ENCODE data around the gene LMTK2.

Gene LMTK2

GRCh38 chr7:98251231-98251600 is 144.6 kb downstream of the LMTK2 start:
- TF ChIP-seq CTCF (IDR thresholded peaks at IDR 0.05; ENCODE audit: extremely low read depth, missing control alignments) = no peak
- peak; percentile 64 for DNase-seq (ENCODE audit: low spot score)

- DNase-seq (ENCODE audit: low spot score) = peak; percentile 99
- no peak for TF ChIP-seq CTCF (IDR thresholded peaks at IDR 0.05; ENCODE audit: extremely low read depth, missing control alignments)
Measured at GRCh38 chr7:98251601-98252424, 145.2 kb downstream of the LMTK2 start, which contains the start of gene TECPR1. Gene TECPR1, minus strand, starts transcription at chr7:98252232. Its CDS starts 6,086 bp downstream, at chr7:98246146.

DNA sequence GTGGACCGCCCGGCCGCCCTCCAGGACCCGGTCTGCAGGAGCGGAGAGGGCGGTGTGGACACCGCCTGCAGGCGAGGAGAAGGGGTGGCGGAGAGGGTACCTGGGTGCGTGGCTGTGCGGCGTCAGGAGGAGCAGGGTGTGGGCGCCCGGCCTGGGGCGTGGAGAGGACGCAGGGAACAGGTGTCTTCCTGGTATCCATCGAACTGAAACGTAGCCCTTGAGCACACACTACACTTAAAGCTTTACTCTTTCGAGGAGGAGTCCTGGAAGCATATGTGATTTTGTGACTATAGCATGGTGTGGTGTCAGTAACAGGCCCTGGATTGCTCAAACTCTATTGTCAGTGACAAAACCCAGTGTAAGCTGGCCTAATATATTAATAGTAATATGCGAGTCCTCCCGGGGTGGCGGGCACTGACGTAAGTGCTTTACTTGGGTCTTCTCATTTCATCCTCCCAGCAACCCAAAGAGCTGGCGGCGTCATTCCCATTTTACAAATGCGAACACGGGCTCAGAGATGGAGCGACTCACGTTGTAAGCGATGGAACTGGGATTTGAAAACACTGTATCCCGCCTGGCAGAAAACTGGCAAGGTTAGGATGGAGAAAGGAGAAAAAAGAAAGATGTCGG is 145.9 kb downstream of the LMTK2 start:
- no peak for TF ChIP-seq CTCF (IDR thresholded peaks at IDR 0.05; ENCODE audit: extremely low read depth, missing control alignments)
- no peak for DNase-seq (ENCODE audit: low spot score)

GRCh38 chr7:98254516-98254915 is 147.9 kb downstream of the LMTK2 start:
- no peak for TF ChIP-seq CTCF (IDR thresholded peaks at IDR 0.05; ENCODE audit: extremely low read depth, missing control alignments)
- no peak for DNase-seq (ENCODE audit: low spot score)

DNA sequence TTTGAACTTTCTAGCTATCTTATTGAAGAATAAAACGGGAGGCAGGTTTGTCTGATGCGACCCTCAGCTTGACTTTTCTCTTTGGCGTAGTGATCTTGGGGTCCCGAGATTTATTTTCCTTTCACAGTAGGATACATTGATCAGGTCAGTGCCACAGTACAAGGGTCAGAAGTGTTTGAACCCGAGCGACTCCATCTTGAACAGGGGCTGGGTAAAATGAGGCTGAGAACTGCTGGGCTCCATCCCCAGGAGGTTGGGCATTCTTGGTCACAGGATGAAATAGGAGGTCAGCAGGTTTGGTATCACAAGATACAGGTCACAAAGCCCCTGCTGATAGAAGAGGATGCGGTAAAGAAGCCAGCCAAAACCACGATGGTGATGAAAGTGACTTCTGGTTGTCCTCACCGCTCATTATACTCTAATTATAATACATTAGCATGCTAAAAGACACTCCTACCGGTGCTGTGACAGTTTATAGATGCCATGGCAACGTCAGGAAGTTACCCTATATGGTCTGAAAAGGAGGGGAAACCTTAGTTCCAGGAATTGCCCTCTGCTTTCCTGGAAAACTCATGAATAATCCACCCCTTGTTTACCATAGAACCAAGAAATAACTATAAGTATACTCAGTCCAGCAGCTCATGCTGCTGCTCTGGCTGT is 148.4 kb downstream of the LMTK2 start:
- TF ChIP-seq CTCF (IDR thresholded peaks at IDR 0.05; ENCODE audit: extremely low read depth, missing control alignments) = no peak

GRCh38 chr7:98256431-98256830 is 149.8 kb downstream of the LMTK2 start:
- TF ChIP-seq CTCF (IDR thresholded peaks at IDR 0.05; ENCODE audit: extremely low read depth, missing control alignments) = no peak
- no peak for DNase-seq (ENCODE audit: low spot score)

More for the DNA sequence above, 148.4 kb downstream of the LMTK2 start:
- DNase-seq (ENCODE audit: low spot score) = no peak

- no peak for DNase-seq (ENCODE audit: low spot score)
- no peak for TF ChIP-seq CTCF (IDR thresholded peaks at IDR 0.05; ENCODE audit: extremely low read depth, missing control alignments)
Measured at GRCh38 chr7:98257701-98258100, 151.0 kb downstream of the LMTK2 start.
